HG03354 (cell line): ENCODE data around the gene LRTM2.
"Not testable (repeated sequence)": the region's sequence is repeated elsewhere in the genome, so short reads cannot be mapped to it uniquely, and the experiment has no call there.

Source experiments
- ATAC-seq: cut with Tn5 transposase; IDR thresholded peaks from one replicate; pipeline ENCODE4 v1.9.1; 2021; ENCODE audit warnings: mild to moderate bottlenecking; ENCODE audit not compliant: unreplicated experiment, poor library complexity, severe bottlenecking

LRTM2 gene

DNA sequence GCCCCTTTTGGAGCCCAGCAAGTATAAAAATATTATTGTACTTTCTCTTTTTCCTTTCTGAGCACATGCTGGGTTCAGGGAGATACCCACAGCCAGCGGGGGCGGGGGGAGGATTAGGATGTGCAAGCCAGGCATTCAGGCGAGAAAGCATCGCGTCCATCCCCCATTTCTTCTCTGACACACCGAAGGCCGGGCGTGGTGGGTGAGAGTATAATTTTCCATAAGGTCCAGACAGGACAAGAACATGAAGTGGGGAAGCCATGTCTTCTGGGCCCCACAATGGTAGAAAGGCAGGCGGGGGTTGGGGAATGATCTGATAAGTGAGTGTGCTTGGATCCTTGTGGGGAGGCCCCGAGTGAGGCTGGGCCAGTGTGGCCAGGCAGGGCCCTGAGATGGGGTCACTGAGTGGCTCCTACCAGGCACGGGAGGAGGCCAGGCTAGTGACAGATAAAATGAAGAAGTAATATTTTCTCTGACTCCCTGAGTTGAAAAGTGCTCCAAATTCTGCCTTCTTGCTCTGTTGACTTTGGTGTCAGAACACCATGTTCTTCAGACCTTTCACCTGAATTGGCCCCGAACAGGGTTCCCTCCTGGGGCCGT lies 10.7 kb upstream of the LRTM2 start:
- no peak for ATAC-seq

DNA sequence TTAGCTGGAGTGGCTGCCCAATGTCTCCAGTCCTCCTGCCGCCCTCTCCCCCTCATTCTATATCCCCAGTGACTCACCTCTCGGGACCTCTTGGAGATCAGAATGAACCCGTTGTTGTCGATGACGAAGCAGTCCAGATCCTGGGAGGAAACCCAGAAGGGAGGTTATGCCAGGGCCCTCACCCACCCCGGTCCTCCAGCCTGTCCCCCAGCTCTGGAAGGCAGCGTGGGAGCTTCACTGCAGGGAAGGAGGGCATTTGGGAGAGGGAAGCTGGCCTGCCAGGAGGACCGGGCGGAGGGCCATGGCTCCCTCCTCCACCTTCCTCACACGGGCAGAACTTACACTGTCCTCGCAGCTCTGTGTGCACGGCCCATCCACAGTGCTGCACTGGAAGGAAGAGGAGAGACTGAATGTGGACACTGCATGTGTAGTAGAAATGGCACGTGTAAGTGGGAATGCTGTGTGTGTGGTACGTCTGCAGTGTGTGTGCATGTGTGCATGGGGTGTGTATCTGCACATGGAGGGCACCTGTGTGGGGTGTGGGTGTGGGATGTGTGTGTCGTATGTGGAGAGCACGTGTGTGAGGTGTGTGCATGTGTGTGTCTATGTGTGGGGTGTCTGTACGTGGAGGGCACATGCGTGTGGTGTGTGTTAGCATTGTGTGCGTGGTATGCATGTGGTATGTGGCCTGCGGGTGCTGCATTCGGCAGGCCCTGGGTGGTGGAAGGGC lies 10.0 kb upstream of the LRTM2 start:
- ATAC-seq, result no peak

DNA sequence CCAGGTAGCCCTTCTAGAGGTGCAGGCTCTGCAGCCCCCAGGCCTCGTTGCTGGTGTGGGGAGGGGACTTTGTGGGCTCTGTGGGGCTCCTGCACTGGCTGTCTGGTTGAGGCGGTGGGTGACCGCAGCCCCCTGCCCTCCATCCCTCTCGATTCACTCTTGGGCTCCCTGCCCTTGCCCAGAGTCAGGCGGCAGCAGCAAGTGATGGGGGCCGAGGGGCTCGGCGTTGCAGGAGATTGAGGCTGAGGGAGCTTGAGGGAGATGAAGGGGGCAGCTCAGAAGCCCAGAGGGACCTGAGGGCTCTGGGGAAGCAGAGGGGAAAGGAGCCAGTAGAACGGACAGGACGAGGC lies 9.5 kb upstream of the LRTM2 start:
- ATAC-seq, result no peak

- no peak for ATAC-seq
Observed at GRCh38 chr12:1811281-1811947, 9.0 kb upstream of the LRTM2 start.

DNA sequence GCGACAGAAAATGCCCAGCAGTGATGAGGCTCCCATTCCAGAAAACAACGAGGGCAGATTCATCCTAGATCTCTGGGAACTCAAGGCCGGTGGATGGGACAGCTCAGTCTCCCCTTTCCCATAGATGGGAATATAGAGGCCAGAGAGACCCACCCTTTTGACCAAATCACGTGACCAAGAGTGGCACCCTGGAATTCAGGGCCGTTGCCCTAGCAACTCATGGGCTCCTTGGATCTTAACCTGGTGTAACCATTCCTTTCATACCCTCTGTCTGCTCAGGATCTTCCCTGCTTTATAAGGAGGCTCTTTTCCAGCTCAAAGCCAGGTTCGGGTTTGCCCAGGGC lies 8.4 kb upstream of the LRTM2 start:
- no peak for ATAC-seq

DNA sequence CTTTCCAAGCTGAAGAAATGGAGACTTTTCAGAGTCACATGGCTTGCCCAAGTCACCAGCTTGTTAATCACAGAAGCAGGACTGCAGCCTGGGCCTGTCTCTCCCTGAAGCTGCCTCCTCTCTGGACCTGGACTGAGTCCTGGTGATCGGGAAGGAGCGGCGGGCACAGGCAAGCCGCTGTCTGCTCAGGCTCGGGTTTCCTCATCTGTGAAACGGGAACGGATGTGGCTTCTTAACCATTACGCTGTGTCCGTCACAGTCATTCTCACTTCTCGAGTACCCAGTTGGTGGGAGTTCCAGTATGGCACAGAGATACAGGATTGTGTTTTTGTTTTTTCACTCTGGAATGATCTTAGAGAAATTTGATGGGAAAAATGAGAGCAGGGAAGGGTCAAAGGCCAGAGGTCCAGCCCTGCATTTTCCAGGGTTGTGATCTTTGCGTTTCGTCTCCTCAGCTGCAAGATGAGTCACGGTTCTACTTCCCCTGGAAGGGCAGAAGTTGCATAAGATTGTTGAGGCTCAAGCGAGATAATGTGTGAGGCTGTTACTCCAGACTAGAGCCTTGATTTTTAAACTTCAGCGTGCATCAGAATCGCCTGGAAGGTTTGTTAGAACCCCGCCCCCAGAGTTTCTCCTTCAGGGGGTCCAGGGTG lies 7.6 kb upstream of the LRTM2 start:
- no peak for ATAC-seq

- ATAC-seq, result no peak
Observed at GRCh38 chr12:1814266-1814665, 6.1 kb upstream of the LRTM2 start.

DNA sequence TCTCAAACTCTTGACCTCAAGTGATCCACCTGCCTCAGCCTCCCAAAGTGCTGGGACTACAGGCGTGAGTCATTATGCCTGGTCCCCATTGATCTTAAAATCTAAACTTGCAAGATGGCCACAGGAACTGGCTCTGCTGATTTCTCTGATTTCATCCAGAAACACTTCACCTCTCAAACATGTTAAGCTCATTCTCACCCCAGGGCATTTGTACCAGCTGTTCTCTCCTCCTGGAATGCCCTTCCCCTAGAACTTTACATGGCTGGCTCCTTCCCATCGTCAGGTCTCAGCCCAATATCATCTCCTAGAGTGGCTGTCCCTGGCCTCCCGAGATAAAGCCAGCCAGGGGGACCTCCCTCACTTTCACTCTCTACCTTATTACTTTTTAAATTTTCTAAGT lies 5.3 kb upstream of the LRTM2 start:
- ATAC-seq, result no peak

DNA sequence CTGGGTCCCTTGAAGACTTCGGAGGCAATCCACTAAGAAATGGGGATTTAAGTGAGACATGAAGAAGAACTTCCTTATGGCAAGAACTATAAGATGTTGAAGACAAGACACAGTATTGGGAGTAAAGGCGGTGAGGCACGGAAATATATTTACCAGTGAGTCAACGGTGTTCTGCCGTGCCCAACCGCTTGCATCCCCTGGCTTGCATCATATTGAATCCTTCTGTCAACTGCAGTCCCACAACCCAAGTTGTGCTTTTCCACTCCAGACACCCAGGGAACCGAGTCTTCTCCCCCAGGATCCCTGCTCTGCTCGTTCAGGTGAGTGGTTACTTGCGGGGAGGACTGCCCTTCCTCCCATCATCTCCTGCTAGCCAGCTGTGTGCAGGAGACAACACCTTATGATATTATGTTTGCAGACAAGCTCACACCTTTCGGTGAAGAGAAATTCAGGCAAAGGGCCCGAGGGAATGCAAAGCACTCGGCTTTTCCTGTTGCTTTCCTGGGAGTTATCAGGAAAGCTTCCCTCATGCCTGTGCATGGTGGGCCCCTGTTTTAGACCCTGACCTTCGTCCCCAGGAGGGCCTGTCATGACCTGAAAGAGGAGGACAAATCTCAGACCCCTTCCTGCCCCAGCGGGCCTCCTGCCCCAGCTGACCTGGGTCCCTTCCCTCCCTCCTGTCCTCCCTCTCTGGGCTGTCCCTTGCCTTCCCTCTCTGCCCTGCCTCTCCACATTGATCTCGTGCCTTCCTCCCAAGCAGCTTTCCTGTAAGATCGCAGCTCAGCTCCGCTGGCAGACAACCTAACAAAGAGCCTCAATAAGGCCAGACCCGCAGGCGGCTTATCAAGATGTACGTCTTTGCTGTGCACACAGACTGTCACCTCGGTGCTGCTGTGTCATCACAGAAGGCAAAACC lies 4.3 kb upstream of the LRTM2 start:
- ATAC-seq, result no peak

GRCh38 chr12:1816730-1817348 lies 3.5 kb upstream of the LRTM2 start:
- no peak for ATAC-seq

DNA sequence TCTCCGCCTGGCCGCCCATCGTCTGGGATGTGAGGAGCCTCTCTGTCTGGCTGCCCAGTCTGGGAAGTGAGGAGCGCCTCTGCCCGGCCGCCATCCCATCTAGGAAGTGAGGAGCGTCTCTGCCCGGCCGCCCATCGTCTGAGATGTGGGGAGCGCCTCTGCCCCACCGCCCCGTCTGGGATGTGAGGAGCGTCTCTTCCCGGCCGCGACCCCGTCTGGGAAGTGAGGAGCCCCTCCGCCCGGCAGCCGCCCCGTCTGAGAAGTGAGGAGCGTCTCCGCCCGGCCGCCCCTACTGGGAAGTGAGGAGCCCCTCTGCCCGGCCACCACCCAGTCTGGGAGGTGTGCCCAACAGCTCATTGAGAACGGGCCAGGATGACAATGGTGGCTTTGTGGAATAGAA lies 2.4 kb upstream of the LRTM2 start:
- not testable (repeated sequence) for ATAC-seq

- no peak for ATAC-seq
Observed at GRCh38 chr12:1819050-1819449, 1.3 kb upstream of the LRTM2 start.

- no peak for ATAC-seq
Observed at GRCh38 chr12:1819571-1819970, 794 bp upstream of the LRTM2 start.

GRCh38 chr12:1820896-1821291 lies 529 bp downstream of the LRTM2 start:
- no peak for ATAC-seq

- no peak for ATAC-seq
Observed at GRCh38 chr12:1821805-1822204, 1.4 kb downstream of the LRTM2 start.

GRCh38 chr12:1822699-1823098 lies 2.3 kb downstream of the LRTM2 start:
- ATAC-seq, result no peak

DNA sequence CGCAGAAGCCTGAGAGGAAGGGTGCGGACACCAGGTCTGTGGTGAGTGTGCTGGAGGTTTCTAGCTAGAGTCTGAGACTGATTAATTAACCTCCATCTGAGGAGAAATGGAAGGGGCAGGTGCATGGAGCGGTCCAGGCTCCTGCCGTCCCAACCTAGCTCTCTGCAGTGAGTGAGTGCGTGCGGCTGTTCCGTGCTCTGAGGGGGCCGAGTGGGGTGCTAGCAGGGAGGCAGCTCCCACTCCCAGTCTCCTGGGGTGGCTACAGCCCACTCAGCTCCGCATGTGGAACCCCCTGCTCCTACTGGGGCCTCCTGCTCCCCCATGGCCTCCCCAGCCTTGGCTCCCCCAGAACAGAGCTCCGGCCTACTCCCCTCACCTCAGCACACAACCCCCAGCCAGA lies 2.9 kb downstream of the LRTM2 start:
- ATAC-seq, result no peak

- ATAC-seq, result no peak
Observed at GRCh38 chr12:1825382-1826102, 5.2 kb downstream of the LRTM2 start.

DNA sequence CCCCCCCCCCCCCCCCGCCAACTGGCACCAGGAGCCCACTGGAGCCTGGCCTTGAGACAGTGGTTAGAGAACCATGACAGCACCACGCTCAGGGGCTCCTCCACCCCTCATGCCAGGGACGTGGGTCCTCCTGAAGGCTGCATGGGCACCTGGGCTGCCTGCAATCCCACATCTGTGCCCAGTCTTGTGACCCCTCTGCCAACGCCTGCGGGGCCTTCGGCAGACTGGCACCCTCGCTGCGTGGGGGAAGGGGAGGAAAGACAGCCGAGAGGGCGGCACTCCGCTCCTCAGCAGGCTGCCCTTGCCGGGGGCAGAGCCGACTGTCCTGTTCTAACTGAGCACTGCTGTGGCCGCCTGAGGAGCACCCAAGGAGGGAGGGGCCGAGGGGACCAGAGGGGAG lies 6.0 kb downstream of the LRTM2 start:
- no peak for ATAC-seq
